ENCODE measurements around the gene FBXL17.

DNA sequence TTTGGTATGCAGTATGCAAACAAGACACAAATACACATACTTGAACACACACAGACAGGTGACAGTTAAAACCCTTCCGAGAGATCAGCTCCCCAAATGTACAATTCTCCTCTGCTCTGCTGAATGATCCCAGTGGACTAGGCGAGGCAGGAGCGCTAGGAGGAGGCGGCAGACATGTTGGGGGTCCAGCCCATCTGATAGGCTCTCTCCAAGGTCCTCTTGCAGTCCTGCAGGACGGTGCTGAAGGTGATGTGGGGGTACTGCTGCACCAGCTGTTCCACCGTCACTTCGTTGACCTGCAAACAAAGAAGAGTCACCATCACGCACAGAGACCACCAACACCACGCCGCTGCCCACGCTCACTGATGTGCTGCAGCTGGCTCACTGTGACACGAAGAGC, 520.3 kb downstream of the FBXL17 start:
- TF ChIP-seq, protein P1, sequence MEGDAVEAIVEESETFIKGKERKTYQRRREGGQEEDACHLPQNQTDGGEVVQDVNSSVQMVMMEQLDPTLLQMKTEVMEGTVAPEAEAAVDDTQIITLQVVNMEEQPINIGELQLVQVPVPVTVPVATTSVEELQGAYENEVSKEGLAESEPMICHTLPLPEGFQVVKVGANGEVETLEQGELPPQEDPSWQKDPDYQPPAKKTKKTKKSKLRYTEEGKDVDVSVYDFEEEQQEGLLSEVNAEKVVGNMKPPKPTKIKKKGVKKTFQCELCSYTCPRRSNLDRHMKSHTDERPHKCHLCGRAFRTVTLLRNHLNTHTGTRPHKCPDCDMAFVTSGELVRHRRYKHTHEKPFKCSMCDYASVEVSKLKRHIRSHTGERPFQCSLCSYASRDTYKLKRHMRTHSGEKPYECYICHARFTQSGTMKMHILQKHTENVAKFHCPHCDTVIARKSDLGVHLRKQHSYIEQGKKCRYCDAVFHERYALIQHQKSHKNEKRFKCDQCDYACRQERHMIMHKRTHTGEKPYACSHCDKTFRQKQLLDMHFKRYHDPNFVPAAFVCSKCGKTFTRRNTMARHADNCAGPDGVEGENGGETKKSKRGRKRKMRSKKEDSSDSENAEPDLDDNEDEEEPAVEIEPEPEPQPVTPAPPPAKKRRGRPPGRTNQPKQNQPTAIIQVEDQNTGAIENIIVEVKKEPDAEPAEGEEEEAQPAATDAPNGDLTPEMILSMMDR (conservative IDR thresholded peaks at IDR 0.05; ENCODE audit: low read depth, low read length): no peak
- TF ChIP-seq EZH2 (IDR thresholded peaks at IDR 0.05; ENCODE audit: low read length, unreplicated experiment) (no peak), EZH2phosphoT487 (IDR thresholded peaks at IDR 0.05; ENCODE audit: borderline replicate concordance, low read length) (no peak)
